DND-41 (cell line): ENCODE measurements around the gene SMIM31.

Source experiments
- CTCF ChIP-seq: IDR thresholded peaks from 2 replicates; pipeline ENCODE4 v1.5.1; 2012; ENCODE audit warnings: borderline replicate concordance, low read length, moderate library complexity, mild to moderate bottlenecking; ENCODE audit not compliant: poor library complexity, severe bottlenecking; ENCODE audit errors: extremely low read depth
- EZH2 ChIP-seq: IDR thresholded peaks from 3 replicates; pipeline ENCODE4 v1.6.1; 2012; ENCODE audit warnings: borderline replicate concordance, low read depth, mild to moderate bottlenecking, moderate library complexity, low read length, inconsistent platforms; ENCODE audit not compliant: severe bottlenecking

GRCh38 chr4:164730705-164731393 lies 23.1 kb upstream of the SMIM31 start:
- no peak for TF ChIP-seq CTCF
- TF ChIP-seq EZH2, result no peak
